Breast epithelium (tissue), 4 donors: ENCODE measurements around the gene ELK4. TPM values are rescaled to one million over a fixed set of nuclear protein-coding genes. Genes with fewer than 3 reads are reported as not detected.

ENCODE experiments used
- DNase-seq, 2 donors: peaks; one replicate each; pipeline ENCODE4 v3.0.0-alpha.2; 2019; ENCODE audit warnings: low spot score in 2 of 2
- H3K27ac ChIP-seq, 2 donors: fragments of 200-600 bp; sonication (generic) in 1 of 2; one replicate each; pipeline ENCODE4 v1.5.1; 2016 to 2019; ENCODE audit warnings: mild to moderate bottlenecking in 1 of 2
- H3K27me3 ChIP-seq, 2 donors: fragments of 200-600 bp; sonication (generic) in 1 of 2; one replicate each; pipeline versions ENCODE4 v1.5.1 to v1.6.0; 2017 to 2019; ENCODE audit warnings: control low read depth in 1 of 2, mild to moderate bottlenecking in 1 of 2
- H3K36me3 ChIP-seq: fragments of 200-600 bp; one replicate; pipeline ENCODE4 v1.5.1; 2019
- H3K4me1 ChIP-seq, 2 donors: fragments of 200-600 bp; sonication (generic); one replicate each; pipeline ENCODE4 v1.5.1; 2016 to 2019; ENCODE audit warnings: control low read depth in 1 of 2
- H3K4me3 ChIP-seq, 3 donors: fragments of 200-600 bp; sonication (generic); 1 replicate in 2 of 3; 2 replicates in 1 of 3; pipeline ENCODE4 v1.5.1; 2016 to 2019; ENCODE audit warnings: mild to moderate bottlenecking in 3 of 3, moderate library complexity in 2 of 3
- H3K9me3 ChIP-seq, 2 donors: fragments of 200-600 bp; sonication (generic) in 1 of 2; one replicate each; pipeline ENCODE4 v1.5.1; 2016 to 2019; ENCODE audit warnings: control low read depth in 1 of 2
- POLR2A ChIP-seq: fragments of 450-650 bp; IDR thresholded peaks from one replicate; pipeline ENCODE4 v1.6.1; 2016; ENCODE audit warnings: antibody characterized with exemption, mild to moderate bottlenecking, moderate library complexity
- POLR2AphosphoS5 ChIP-seq, 3 donors: sonication (generic); formaldehyde crosslinking; IDR thresholded peaks; one replicate each; pipeline ENCODE4 v1.6.1; 2017; ENCODE audit warnings: antibody characterized with exemption in 3 of 3
- intact Hi-C: fragments of 100-400 bp; cut with DNase I; formaldehyde crosslinking; loops from one replicate; pipeline ENCODE4 v1.15.1; 2023; ENCODE audit warnings: low total_unique reads
- total RNA-seq, 3 donors: library from RNA; depleted of rRNA; stranded (reverse); fragments of >200 nt; gene quantifications; one replicate each; pipeline ENCODE4 v1.1.0, GENCODE V29; 2016
- TF ChIP-seq, protein P1 (sequence below), 3 donors: fragments of 450-650 bp; IDR thresholded peaks; one replicate each; pipeline ENCODE4 v1.5.1; 2016 to 2017; ENCODE audit warnings: antibody characterized with exemption in 3 of 3, mild to moderate bottlenecking in 3 of 3, moderate library complexity in 3 of 3

The ELK4 gene
- total RNA-seq, 3 donors from 2014 or later: 22.6 to 32.5 (median 26.5) TPM

DNA sequence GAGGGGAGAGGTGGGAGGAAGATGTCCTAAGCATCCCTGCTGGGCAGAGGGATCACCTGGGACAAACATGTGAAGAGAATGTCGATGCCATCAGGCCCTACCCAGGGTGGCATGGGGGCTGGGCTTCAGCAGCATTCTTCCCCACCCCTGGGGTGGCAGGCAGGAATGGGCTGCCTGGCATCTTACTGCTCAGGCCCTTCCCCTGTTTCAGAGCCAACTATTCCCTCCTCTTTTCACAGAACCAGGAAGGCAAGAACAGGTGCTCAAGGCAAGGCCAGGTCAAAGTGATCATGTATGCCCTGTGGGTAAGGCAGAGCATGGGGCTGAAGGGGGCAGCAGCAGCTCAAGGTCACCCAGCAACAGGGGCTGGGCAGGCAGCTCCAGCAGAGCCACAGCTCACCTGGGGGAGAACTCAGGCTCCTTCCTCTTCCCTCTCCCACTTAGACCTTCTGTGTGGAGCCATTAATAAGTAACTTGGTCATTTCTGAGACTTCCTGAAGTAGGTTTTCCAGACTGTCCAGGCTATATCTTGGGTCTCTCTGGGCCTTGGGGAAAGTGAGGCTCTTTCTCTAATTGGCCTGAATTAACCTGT is 56.4 kb downstream of the ELK4 start:
- H3K4me3 ChIP-seq: no peak overlapping the region
- H3K4me1 ChIP-seq: no peaks in the 10 kb centered on the region
- no peak for DNase-seq
- H3K27me3 ChIP-seq: no peaks in the 10 kb centered on the region
- H3K27ac ChIP-seq: no peak overlapping the region
- intact Hi-C loops: no loop called here
- no peaks in the 10 kb centered on the region for H3K36me3 ChIP-seq
- no peaks in the 10 kb centered on the region for H3K9me3 ChIP-seq
- TF ChIP-seq POLR2A (no peak), POLR2AphosphoS5 (IDR thresholded peaks at IDR 0.05) (no peak)
- TF ChIP-seq, protein P1, sequence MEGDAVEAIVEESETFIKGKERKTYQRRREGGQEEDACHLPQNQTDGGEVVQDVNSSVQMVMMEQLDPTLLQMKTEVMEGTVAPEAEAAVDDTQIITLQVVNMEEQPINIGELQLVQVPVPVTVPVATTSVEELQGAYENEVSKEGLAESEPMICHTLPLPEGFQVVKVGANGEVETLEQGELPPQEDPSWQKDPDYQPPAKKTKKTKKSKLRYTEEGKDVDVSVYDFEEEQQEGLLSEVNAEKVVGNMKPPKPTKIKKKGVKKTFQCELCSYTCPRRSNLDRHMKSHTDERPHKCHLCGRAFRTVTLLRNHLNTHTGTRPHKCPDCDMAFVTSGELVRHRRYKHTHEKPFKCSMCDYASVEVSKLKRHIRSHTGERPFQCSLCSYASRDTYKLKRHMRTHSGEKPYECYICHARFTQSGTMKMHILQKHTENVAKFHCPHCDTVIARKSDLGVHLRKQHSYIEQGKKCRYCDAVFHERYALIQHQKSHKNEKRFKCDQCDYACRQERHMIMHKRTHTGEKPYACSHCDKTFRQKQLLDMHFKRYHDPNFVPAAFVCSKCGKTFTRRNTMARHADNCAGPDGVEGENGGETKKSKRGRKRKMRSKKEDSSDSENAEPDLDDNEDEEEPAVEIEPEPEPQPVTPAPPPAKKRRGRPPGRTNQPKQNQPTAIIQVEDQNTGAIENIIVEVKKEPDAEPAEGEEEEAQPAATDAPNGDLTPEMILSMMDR (IDR thresholded peaks at IDR 0.05): no peak

DNA sequence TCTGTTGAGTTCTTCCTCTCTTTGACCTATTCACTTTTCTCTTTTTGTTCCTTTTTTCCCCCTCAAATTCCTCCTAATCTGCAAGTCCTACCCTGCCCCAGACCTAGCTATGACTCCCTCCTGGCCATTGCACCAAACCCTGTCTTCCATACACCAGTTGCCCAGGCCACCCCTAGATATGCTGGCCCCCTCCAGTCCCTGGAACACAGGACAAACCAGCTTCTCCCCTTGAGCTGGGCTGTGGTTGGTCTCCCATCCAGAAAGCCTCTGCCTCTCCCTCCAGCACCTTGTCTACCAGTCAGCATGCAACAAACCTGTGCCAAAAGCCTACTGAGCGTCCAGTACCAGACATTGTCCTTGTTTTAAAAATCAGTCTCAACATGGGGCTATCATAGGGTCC is 59.4 kb downstream of the ELK4 start:
- peaks cover 0 to 7% of the 10 kb centered on the region in 2 donors for H3K27me3 ChIP-seq
- no peaks in the 10 kb centered on the region for H3K9me3 ChIP-seq
- intact Hi-C loops: no loop called here
- H3K36me3 ChIP-seq: no peaks in the 10 kb centered on the region
- no peak for TF ChIP-seq POLR2AphosphoS5 (IDR thresholded peaks at IDR 0.05)
- TF ChIP-seq POLR2A: no peak
- no peak overlapping the region for H3K4me3 ChIP-seq
- H3K4me1 ChIP-seq: no peaks in the 10 kb centered on the region
- H3K27ac ChIP-seq: no peak overlapping the region
- no peak for DNase-seq

DNA sequence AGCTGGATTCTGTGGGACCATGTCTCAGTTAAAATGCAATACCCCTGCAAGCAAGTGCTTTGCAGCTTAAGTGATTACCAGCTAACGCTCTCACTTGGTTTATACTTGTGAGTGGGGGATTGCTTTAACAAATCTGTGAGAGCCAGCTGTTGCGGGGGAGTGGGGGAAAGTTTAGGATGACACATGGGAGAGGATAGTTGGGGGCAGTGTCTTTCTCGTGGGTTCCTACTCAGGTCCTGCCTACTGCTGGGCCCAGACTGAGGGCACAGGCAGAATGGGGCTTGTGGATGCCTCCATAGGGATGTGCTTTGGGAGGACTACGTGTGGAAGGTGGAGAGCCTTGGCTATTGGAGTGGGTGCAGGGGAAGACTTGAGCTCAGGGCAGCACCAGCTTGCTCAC is 60.1 kb downstream of the ELK4 start:
- no peaks in the 10 kb centered on the region for H3K9me3 ChIP-seq
- no peak overlapping the region for H3K4me3 ChIP-seq
- TF ChIP-seq POLR2AphosphoS5 (IDR thresholded peaks at IDR 0.05): no peak
- TF ChIP-seq POLR2A: no peak
- TF ChIP-seq, protein P1 (IDR thresholded peaks at IDR 0.05): no peak
- no peak overlapping the region for H3K27ac ChIP-seq
- no peaks in the 10 kb centered on the region for H3K4me1 ChIP-seq
- no peaks in the 10 kb centered on the region for H3K36me3 ChIP-seq
- intact Hi-C loops: no loop called here
- no peak for DNase-seq
- peaks cover 0 to 7% of the 10 kb centered on the region in 2 donors for H3K27me3 ChIP-seq

DNA sequence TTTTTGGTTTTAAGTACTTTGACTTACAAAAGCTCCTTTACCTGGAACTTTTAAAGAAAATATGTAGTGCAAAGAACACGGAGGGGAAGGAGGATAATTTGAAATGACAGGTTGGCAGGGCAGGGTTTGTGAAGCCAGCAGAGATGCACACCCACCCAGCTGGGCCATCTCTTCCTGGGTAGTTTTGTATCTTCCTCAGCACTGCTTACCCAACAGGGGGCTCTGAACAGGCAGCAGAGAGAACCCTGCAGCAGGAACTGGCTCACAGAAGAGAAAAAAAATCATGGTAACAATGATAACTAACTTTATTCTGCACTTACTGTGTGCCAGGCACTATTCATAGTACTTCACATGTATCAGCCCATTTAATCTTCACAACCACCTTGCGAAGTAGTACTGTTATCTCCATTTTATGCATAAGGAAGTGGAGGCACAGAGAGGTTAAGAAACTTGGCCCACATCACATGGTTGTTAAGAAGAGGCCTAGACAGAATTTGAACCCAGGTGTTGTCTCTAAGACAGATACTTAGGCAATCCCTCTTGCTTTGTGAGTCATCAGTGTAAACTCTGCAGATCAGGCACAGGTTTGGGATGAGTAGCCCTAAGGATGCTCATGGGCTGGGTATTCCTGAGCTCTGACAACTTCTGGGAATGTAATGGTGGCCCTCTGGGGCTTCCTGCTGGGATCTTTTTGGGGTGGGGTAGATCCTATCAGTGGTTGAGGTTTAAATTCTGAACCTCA is 60.8 kb downstream of the ELK4 start:
- Histone ChIP-seq H3K27me3 (peaks cover 0 to 7% of the 10 kb centered on the region in 2 donors), H3K27ac (no peak overlapping the region), H3K36me3 (no peaks in the 10 kb centered on the region), H3K4me1 (no peaks in the 10 kb centered on the region), H3K4me3 (no peak overlapping the region), H3K9me3 (no peaks in the 10 kb centered on the region)
- intact Hi-C loops: no loop called here
- no peak for DNase-seq
- TF ChIP-seq, protein P1 (IDR thresholded peaks at IDR 0.05): no peak
- TF ChIP-seq POLR2AphosphoS5 (IDR thresholded peaks at IDR 0.05): no peak
- no peak for TF ChIP-seq POLR2A

DNA sequence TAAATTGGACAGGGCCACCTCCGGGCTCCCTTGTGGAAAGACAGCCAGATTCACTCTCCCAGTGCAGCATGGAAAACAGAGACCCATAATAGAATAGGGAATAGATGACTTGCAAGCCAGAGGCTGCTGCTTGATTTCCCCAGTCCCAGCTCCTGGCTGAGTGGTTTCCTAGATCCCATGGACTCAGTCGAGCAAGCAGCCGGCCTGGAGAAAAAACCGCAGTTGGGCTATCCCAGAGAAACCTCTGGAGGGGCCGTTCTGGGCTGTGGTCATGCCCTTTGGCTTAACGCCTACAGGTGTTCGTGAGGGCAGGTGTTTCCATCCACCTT is 61.7 kb downstream of the ELK4 start:
- DNase-seq: no peak
- intact Hi-C loops: no loop called here
- Histone ChIP-seq H3K4me1 (no peaks in the 10 kb centered on the region), H3K9me3 (no peaks in the 10 kb centered on the region), H3K27ac (no peak overlapping the region), H3K27me3 (peaks cover 0 to 7% of the 10 kb centered on the region in 2 donors), H3K4me3 (no peak overlapping the region), H3K36me3 (no peaks in the 10 kb centered on the region)
- TF ChIP-seq POLR2AphosphoS5 (IDR thresholded peaks at IDR 0.05) (no peak), POLR2A (no peak)
- TF ChIP-seq, protein P1 (IDR thresholded peaks at IDR 0.05): no peak
